Heart left ventricle (tissue), 13 donors: Measurements from ENCODE around the gene PDGFC.

Experiments used
- POLR2A ChIP-seq, 2 donors: fragments of 450-650 bp; IDR thresholded peaks; one replicate each; pipeline ENCODE4 v1.6.1; 2017; ENCODE audit warnings: antibody characterized with exemption in 2 of 2, mild to moderate bottlenecking in 2 of 2, moderate library complexity in 2 of 2
- TF ChIP-seq, protein P1 (sequence below), 12 donors: fragments of 200-600 bp; sonication (generic) in 4 of 12; IDR thresholded peaks; one replicate each; pipeline versions ENCODE4 v1.5.0 to v1.8.0; 2018 to 2022; ENCODE audit warnings: antibody characterized with exemption in 12 of 12, mild to moderate bottlenecking in 5 of 12
- donor health status: ischemic (EF 13 %, LVEDD 7.1; RV severe dilation, severe dysfunction).
- donor health status: DM: no; HTN: yes; CAD: no.
- donor health status: DM: no; HTN: no; CAD: no.
- donor health status: ischemic (EF 25% LVEDD 6.9; RV normal size, moderate dysfunction).
- donor health status: ischemic (EF 25% LVEDD 5.7; RV mildly dilated, moderate dysfunction).
- donor health status: ischemic (EF 35%, LVEDD 5.7; RV mildly dilated, moderate dysfunction).
- donor health status: nonischemic (EF 11% LVEDD 7.7; RV severe dilation, severe dysfunction).
- donor health status: DM: yes; HTN: yes; CAD: no.
- donor health status: PGD.
- donor health status: ischemic (EF 29% LVEDD 5.4; RV normal size, mild dysfunction).
- donor health status: nonischemic (EF 23%, LVEDD 6.1; RV moderate dilation, normal function).

DNA sequence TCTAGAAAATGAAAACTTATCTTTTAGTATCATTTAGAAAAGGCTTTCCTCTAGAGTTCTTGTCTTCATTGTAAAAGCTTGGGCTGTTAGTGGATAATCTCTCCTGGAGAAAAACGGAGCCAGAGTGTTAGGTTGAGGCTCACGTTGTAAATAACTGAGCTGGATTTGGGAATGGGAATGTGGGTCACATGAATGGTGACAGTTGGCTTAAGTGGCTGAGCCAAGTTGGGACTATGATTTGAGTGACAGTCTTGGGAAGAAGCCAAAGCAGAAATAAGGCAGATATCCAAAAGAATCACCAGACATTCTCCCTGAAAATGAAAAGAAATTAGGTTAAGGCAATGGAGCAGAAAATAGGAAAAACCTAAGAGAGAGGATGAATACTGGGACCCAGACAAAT, 33.6 kb upstream of the PDGFC start:
- TF ChIP-seq, protein P1, sequence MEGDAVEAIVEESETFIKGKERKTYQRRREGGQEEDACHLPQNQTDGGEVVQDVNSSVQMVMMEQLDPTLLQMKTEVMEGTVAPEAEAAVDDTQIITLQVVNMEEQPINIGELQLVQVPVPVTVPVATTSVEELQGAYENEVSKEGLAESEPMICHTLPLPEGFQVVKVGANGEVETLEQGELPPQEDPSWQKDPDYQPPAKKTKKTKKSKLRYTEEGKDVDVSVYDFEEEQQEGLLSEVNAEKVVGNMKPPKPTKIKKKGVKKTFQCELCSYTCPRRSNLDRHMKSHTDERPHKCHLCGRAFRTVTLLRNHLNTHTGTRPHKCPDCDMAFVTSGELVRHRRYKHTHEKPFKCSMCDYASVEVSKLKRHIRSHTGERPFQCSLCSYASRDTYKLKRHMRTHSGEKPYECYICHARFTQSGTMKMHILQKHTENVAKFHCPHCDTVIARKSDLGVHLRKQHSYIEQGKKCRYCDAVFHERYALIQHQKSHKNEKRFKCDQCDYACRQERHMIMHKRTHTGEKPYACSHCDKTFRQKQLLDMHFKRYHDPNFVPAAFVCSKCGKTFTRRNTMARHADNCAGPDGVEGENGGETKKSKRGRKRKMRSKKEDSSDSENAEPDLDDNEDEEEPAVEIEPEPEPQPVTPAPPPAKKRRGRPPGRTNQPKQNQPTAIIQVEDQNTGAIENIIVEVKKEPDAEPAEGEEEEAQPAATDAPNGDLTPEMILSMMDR (IDR thresholded peaks at IDR 0.05), result no peak
- TF ChIP-seq POLR2A (IDR thresholded peaks at IDR 0.05), result no peak
